Measurements from ENCODE around the gene EAPP.
"Not testable (repeated sequence)": the region's sequence is repeated elsewhere in the genome, so short reads cannot be mapped to it uniquely, and the experiment has no call there.

DNA sequence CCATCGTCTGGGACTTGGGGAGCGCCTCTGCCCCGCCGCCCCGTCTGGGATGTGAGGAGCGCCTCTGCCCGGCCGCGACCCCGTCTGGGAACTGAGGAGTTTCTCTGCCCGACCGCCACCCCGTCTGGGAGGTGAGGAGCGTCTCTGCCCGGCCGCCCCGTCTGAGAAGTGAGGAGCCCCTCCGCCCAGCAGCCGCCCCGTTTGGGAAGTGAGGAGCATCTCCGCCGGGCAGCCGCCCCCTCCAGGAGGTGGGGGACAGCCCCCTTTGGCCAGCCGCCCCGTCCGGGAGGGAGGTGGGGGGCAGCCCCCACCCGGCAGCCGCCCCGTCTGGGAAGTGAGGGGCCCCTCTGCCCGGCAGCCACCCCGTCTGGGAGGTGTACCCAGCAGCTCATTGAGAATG is 63.5 kb downstream of the EAPP start:
- not testable (repeated sequence) for TF ChIP-seq CTCF, POLR2A (IDR thresholded peaks at IDR 0.05)
